B cell (primary cell): Measurements from ENCODE around the gene GYS1. TPM values are rescaled to one million over a fixed set of nuclear protein-coding genes. Genes with fewer than 3 reads are reported as not detected.
"Not testable (repeated sequence)": the region's sequence is repeated elsewhere in the genome, so short reads cannot be mapped to it uniquely, and the experiment has no call there.

Experiments used
- ATAC-seq: fragments of 200-7000 bp; cut with Tn5 transposase; one replicate; pipeline ENCODE4 v1.10.0; 2021; ENCODE audit warnings: low read depth, mild to moderate bottlenecking, moderate number of reproducible peaks, moderate library complexity
- CTCF ChIA-PET: fragments of 350-600 bp; sonication (Branson Sonifier 250); formaldehyde crosslinking; loops from one replicate; lab custom pipeline; 2021; ENCODE audit warnings: antibody characterized with exemption, inconsistent platforms; lab: Charles Lee
- POLR2A ChIA-PET: fragments of 350-600 bp; sonication (Branson Sonifier 250); formaldehyde crosslinking; loops from one replicate; lab custom pipeline; 2021; ENCODE audit warnings: antibody characterized with exemption; lab: Charles Lee
- DNase-seq: peaks from one replicate; pipeline ENCODE4 v3.0.0; 2013
- H2AFZ ChIP-seq: 2 replicates; pipeline ENCODE4 v1.6.1; 2012; ENCODE audit warnings: mild to moderate bottlenecking, low read depth, low read length; ENCODE audit not compliant: insufficient read depth, poor library complexity, severe bottlenecking
- H3K27ac ChIP-seq, 2 donors: 1 replicate in 1 of 2; 2 replicates in 1 of 2; pipeline ENCODE4 v1.5.1; 2012 to 2013; ENCODE audit warnings: low read length in 2 of 2, mild to moderate bottlenecking in 2 of 2, moderate library complexity in 1 of 2
- H3K27me3 ChIP-seq, 4 experiments: fragments of 200-600 bp in 1 of 4; sonication (generic) in 1 of 4; replicated peaks in 1 of 4; 1 replicate in 2 of 4; 2 replicates in 2 of 4; pipeline versions ENCODE4 v1.6.1 to v1.7.0; 2013 to 2016; ENCODE audit warnings: low read length in 3 of 4, mild to moderate bottlenecking in 2 of 4, mixed read lengths in 1 of 4, moderate library complexity in 1 of 4; ENCODE audit not compliant: insufficient read depth in 4 of 4, control insufficient read depth in 3 of 4; ENCODE audit errors: control extremely low read depth in 1 of 4
- H3K36me3 ChIP-seq, 2 experiments: replicated peaks in 1 of 2; 1 replicate in 1 of 2; 2 replicates in 1 of 2; pipeline versions ENCODE4 v1.6.1 to v1.7.1; 2013; ENCODE audit warnings: low read length in 1 of 2; ENCODE audit not compliant: insufficient read depth in 2 of 2, control insufficient read depth in 1 of 2; ENCODE audit errors: control extremely low read depth in 1 of 2, extremely low read depth in 1 of 2
- H3K4me1 ChIP-seq, 2 donors: fragments of 200-600 bp in 1 of 2; sonication (generic) in 1 of 2; 1 replicate in 1 of 2; 2 replicates in 1 of 2; pipeline versions ENCODE4 v1.5.1 to v1.6.1; 2013 to 2017; ENCODE audit warnings: low read length in 2 of 2; ENCODE audit not compliant: control insufficient read depth in 2 of 2, insufficient read depth in 2 of 2
- H3K4me2 ChIP-seq: replicated peaks from 2 replicates; pipeline ENCODE3; 2012; ENCODE audit warnings: mild to moderate bottlenecking, low read depth, low read length; ENCODE audit not compliant: poor library complexity, severe bottlenecking
- H3K4me3 ChIP-seq, 5 experiments: fragments of 200-600 bp in 1 of 5; sonication (generic) in 1 of 5; 1 replicate in 3 of 5; 2 replicates in 2 of 5; pipeline versions ENCODE4 v1.5.1 to v1.7.0; 2011 to 2016; ENCODE audit warnings: low read length in 4 of 5, mild to moderate bottlenecking in 4 of 5, low read depth in 2 of 5, control low read depth in 1 of 5, moderate library complexity in 1 of 5; ENCODE audit not compliant: insufficient read depth in 1 of 5; ENCODE audit errors: control extremely low read depth in 1 of 5, extremely low read depth in 1 of 5
- H3K79me2 ChIP-seq: fragments of 200-600 bp; sonication (generic); one replicate; pipeline ENCODE4 v1.6.0; 2016; ENCODE audit warnings: low read length; ENCODE audit not compliant: control insufficient read depth, insufficient read depth
- H3K9ac ChIP-seq: fragments of 200-600 bp; sonication (generic); 2 replicates; pipeline ENCODE4 v1.6.1; 2017; ENCODE audit warnings: mild to moderate bottlenecking, low read length, moderate library complexity
- H3K9me3 ChIP-seq, 3 donors: one replicate each; pipeline versions ENCODE4 v1.6.1 to v1.7.1; 2013; ENCODE audit warnings: low read length in 2 of 3; ENCODE audit not compliant: control insufficient read depth in 2 of 3, insufficient read depth in 1 of 3; ENCODE audit errors: control extremely low read depth in 1 of 3
- H4K20me1 ChIP-seq: 2 replicates; pipeline ENCODE4 v1.6.0; 2012; ENCODE audit warnings: mild to moderate bottlenecking, low read length; ENCODE audit not compliant: insufficient read depth, control insufficient read depth, poor library complexity, severe bottlenecking
- H3K27ac Mint-ChIP-seq: one replicate; pipeline ENCODE4 v1.8.0; 2021; ENCODE audit warnings: mixed read lengths
- H3K27me3 Mint-ChIP-seq: one replicate; pipeline ENCODE4 v1.8.0; 2021; ENCODE audit warnings: mixed read lengths
- H3K4me1 Mint-ChIP-seq: one replicate; pipeline ENCODE4 v1.8.0; 2021; ENCODE audit warnings: mixed read lengths
- H3K4me3 Mint-ChIP-seq: one replicate; pipeline ENCODE4 v1.8.0; 2021; ENCODE audit warnings: mixed read lengths
- H3K9me3 Mint-ChIP-seq: one replicate; pipeline ENCODE4 v1.8.0; 2022; ENCODE audit warnings: mixed read lengths; ENCODE audit not compliant: insufficient read depth
- EZH2 ChIP-seq: IDR thresholded peaks from 2 replicates; pipeline ENCODE4 v1.6.1; 2012; ENCODE audit warnings: borderline replicate concordance, low read depth, mild to moderate bottlenecking, moderate library complexity, low read length; ENCODE audit not compliant: insufficient read depth, poor library complexity, severe bottlenecking
- WGBS: methylation state at CpG from one replicate; pipeline ENCODE4 v1.1.5; 2013; ENCODE audit warnings: missing lambda C conversion rate; ENCODE audit not compliant: insufficient coverage; 5-methylcytosine and 5-hydroxymethylcytosine counted together
- intact Hi-C: fragments of 100-400 bp; cut with micrococcal nuclease; formaldehyde crosslinking; loops from one replicate; pipeline ENCODE4 v1.10.0; 2022
- polyA plus RNA-seq: library from polyadenylated mRNA; depleted of rRNA; stranded (reverse); fragments of >200 nt; gene quantifications from 2 replicates; pipeline ENCODE4 v1.2.3, GENCODE V29; 2012
- total RNA-seq, 2 donors: library from RNA; stranded (reverse); fragments of 120-200 nt in 1 of 2; gene quantifications; 1 replicate in 1 of 2; 2 replicates in 1 of 2; pipeline versions ENCODE4 v1.2.3 to v1.2.4, GENCODE V29; 2013 to 2022
- TF ChIP-seq, protein P1 (sequence below): fragments of 200-600 bp; IDR thresholded peaks from one replicate; pipeline ENCODE4 v1.8.0; 2022; ENCODE audit warnings: antibody characterized with exemption, mild to moderate bottlenecking

The GYS1 gene
- total and polyA plus RNA-seq, 2 donors (not counting 1 experiment from before 2014, with no cell fraction given): 28.9 to 62.7 TPM

DNA sequence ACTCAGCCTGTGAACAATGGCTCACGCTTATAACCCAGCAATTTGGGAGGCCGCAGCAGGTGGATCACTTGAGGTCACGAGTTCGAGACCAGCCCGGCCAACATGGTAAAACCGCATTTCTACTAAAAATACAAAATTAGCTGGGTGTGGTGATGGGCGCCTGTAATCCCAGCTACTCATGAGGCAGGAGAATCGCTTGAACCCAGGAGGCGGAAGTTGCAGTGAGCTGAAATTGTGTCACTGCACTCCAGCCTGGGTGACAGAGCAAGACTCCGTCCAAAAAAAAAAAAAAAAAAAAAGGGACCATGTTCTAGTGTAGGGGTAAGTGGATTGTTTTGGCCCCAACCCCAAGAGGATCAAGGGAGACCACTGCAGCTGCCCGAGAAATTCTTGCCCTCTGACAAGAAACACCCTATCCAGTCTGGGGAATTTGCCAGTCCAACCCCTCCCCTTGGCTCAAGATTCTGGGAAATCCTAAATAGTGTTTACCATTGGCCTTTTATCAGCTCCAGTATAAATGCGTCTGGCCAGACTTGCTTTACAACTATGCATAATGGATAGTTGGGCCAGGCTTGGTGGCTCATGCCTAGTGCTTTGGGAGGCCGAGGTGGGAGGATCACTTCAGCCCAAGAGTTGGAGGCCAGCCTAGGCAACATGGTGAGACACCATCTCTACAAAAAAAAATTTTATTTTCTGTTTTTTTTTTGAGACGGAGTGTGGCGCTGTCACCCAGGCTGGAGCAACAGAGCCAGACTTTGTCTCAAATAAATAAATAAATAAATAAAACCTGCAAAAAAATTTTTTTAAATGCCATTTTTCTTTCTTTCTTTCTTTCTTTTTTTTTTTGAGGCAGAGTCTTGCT, 64.7 kb downstream of the GYS1 start:
- CTCF ChIA-PET: no interaction called here

DNA sequence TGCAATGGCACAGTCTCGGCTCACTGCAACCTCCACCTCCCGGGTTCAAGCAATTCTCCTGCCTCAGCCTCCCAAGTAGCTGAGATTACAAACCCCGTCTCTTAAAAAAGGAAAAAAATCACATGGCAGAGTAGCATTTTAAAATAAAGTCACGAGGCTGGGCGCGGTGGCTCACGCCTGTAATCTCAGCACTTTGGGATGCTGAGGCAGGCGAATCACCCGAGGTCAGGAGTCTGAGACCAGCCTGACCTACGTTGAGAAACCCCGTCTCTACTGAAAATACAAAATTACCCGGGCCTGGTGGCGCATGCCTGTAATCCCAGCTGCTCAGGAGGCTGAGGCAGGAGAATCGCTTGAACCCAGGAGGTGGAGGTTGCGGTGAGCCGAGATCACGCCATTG, 65.4 kb downstream of the GYS1 start:
- H3K4me3 Mint-ChIP-seq, H3K36me3 ChIP-seq, H3K9me3 Mint-ChIP-seq, H3K9me3 ChIP-seq, DNase-seq, H3K4me3 ChIP-seq, H3K79me2 ChIP-seq, H3K27me3 Mint-ChIP-seq, H3K27ac Mint-ChIP-seq, H3K4me1 ChIP-seq, H3K9ac ChIP-seq, H3K27ac ChIP-seq, H4K20me1 ChIP-seq, H2AFZ ChIP-seq, ATAC-seq, H3K4me1 Mint-ChIP-seq, intact Hi-C loops, H3K4me2 ChIP-seq, CTCF ChIA-PET, H3K27me3 ChIP-seq: not testable (repeated sequence)
- POLR2A ChIA-PET: interaction anchor here (0.6 to 0.7 kb wide), 2 partner anchors 10 to 56 kb away, joined by 4 to 8 read pairs; no protein-coding TSS in a partner anchor
- WGBS: 86% methylated on average over 9 of the region's 17 CpGs

More for the DNA sequence above, 64.7 kb downstream of the GYS1 start:
- Histone ChIP-seq H3K27me3 (peaks cover 0 to 7% (median 3%) of the 10 kb centered on the region in 4 experiments), H3K4me1 (peaks cover 5 to 6% of the 10 kb centered on the region in 2 donors), H3K9me3 (no peaks in the 10 kb centered on the region), H4K20me1 (no peaks in the 10 kb centered on the region), H2AFZ (no peak overlapping the region), H3K36me3 (no peaks in the 10 kb centered on the region), H3K9ac (no peak overlapping the region), H3K27ac (no peak overlapping the region), H3K79me2 (no peaks in the 10 kb centered on the region), H3K4me2 (no peak overlapping the region), H3K4me3 (no peak overlapping the region)
- intact Hi-C loops: no loop called here
- ATAC-seq (no peak), DNase-seq (no peak)
- WGBS: 81% methylated on average over 2 of the region's 15 CpGs
- H3K27me3 Mint-ChIP-seq: peaks cover 6% of the 10 kb centered on the region
- no peak overlapping the region for H3K27ac Mint-ChIP-seq
- POLR2A ChIA-PET: interaction anchor here (0.6 to 0.7 kb wide), 2 partner anchors 11 to 74 kb away, joined by 4 to 8 read pairs; no protein-coding TSS in a partner anchor
- H3K9me3 Mint-ChIP-seq: no peaks in the 10 kb centered on the region
- no peak overlapping the region for H3K4me3 Mint-ChIP-seq
- H3K4me1 Mint-ChIP-seq: peaks cover 3% of the 10 kb centered on the region
- TF ChIP-seq, protein P1, sequence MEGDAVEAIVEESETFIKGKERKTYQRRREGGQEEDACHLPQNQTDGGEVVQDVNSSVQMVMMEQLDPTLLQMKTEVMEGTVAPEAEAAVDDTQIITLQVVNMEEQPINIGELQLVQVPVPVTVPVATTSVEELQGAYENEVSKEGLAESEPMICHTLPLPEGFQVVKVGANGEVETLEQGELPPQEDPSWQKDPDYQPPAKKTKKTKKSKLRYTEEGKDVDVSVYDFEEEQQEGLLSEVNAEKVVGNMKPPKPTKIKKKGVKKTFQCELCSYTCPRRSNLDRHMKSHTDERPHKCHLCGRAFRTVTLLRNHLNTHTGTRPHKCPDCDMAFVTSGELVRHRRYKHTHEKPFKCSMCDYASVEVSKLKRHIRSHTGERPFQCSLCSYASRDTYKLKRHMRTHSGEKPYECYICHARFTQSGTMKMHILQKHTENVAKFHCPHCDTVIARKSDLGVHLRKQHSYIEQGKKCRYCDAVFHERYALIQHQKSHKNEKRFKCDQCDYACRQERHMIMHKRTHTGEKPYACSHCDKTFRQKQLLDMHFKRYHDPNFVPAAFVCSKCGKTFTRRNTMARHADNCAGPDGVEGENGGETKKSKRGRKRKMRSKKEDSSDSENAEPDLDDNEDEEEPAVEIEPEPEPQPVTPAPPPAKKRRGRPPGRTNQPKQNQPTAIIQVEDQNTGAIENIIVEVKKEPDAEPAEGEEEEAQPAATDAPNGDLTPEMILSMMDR: no peak
- TF ChIP-seq EZH2: no peak
